SK-N-SH treated with all-trans-retinoic acid at 6 μM for 48 hours (cell line): ENCODE measurements around the gene RNASE9.

Experiments
- ATAC-seq: fragments of 200-7000 bp; cut with Tn5 transposase; 3 replicates; pipeline ENCODE4 v1.9.1; 2020; ENCODE audit warnings: mild to moderate bottlenecking, moderate library complexity
- ARNTL ChIP-seq: fragments of 450-650 bp; formaldehyde crosslinking; IDR thresholded peaks from 2 replicates; pipeline ENCODE4 v1.5.0; 2020; ENCODE audit warnings: low read depth, mild to moderate bottlenecking, moderate library complexity, borderline replicate concordance
- BACH2 ChIP-seq: fragments of 250-450 bp; sonication (Bioruptor Pico); IDR thresholded peaks from 2 replicates; pipeline ENCODE4 v1.9.0; 2021; ENCODE audit warnings: mild to moderate bottlenecking, borderline replicate concordance
- CREB5 ChIP-seq: fragments of 250-450 bp; sonication (Bioruptor Pico); IDR thresholded peaks from 2 replicates; pipeline ENCODE4 v1.5.1; 2020; ENCODE audit warnings: low read depth, mild to moderate bottlenecking, moderate library complexity
- CSDC2 ChIP-seq: fragments of 250-450 bp; sonication (Bioruptor Pico); IDR thresholded peaks from 2 replicates; pipeline ENCODE4 v1.5.0; 2020; ENCODE audit warnings: mild to moderate bottlenecking, moderate library complexity
- CSRNP3 ChIP-seq: fragments of 250-450 bp; sonication (Bioruptor Pico); IDR thresholded peaks from 2 replicates; pipeline ENCODE4 v1.5.1; 2021; ENCODE audit warnings: mild to moderate bottlenecking, moderate library complexity
- ESRRG ChIP-seq: fragments of 250-450 bp; sonication (Bioruptor Pico); IDR thresholded peaks from 2 replicates; pipeline ENCODE4 v1.6.1; 2021; ENCODE audit warnings: mild to moderate bottlenecking
- GLIS3 ChIP-seq: fragments of 250-450 bp; sonication (Bioruptor Pico); IDR thresholded peaks from 2 replicates; pipeline ENCODE4 v1.5.0; 2020; ENCODE audit warnings: mild to moderate bottlenecking, moderate library complexity
- ISL1 ChIP-seq: fragments of 250-450 bp; sonication (Bioruptor Pico); IDR thresholded peaks from 2 replicates; pipeline ENCODE4 v2.1.2; 2022; ENCODE audit warnings: mild to moderate bottlenecking, moderate library complexity
- OSR1 ChIP-seq: fragments of 250-450 bp; sonication (Bioruptor Pico); IDR thresholded peaks from 2 replicates; pipeline ENCODE4 v1.8.0; 2022; ENCODE audit warnings: moderate library complexity, mild to moderate bottlenecking, inconsistent platforms
- PATZ1 ChIP-seq: fragments of 250-450 bp; sonication (Bioruptor Pico); IDR thresholded peaks from 2 replicates; pipeline ENCODE4 v1.8.0; 2020; ENCODE audit warnings: mild to moderate bottlenecking, moderate library complexity, borderline replicate concordance
- POU6F1 ChIP-seq: fragments of 250-450 bp; sonication (Bioruptor Pico); IDR thresholded peaks from 2 replicates; pipeline ENCODE4 v1.8.0; 2021; ENCODE audit warnings: low read depth, mild to moderate bottlenecking, moderate library complexity, borderline replicate concordance
- RARB ChIP-seq: fragments of 250-450 bp; sonication (Bioruptor Pico); IDR thresholded peaks from 2 replicates; pipeline ENCODE4 v1.8.0; 2021; ENCODE audit warnings: mild to moderate bottlenecking, moderate library complexity
- SNAI2 ChIP-seq: fragments of 250-450 bp; sonication (Bioruptor Pico); IDR thresholded peaks from 2 replicates; pipeline ENCODE4 v1.5.0; 2020; ENCODE audit warnings: mild to moderate bottlenecking, moderate library complexity
- TCF4 ChIP-seq: fragments of 250-450 bp; sonication (Bioruptor Pico); IDR thresholded peaks from 2 replicates; pipeline ENCODE4 v1.8.0; 2021; ENCODE audit warnings: mild to moderate bottlenecking, moderate library complexity, borderline replicate concordance
- TOX ChIP-seq: fragments of 250-450 bp; sonication (Bioruptor Pico); IDR thresholded peaks from 2 replicates; pipeline ENCODE4 v1.8.0; 2021; ENCODE audit warnings: mild to moderate bottlenecking, moderate library complexity, borderline replicate concordance
- TSHZ2 ChIP-seq: fragments of 250-450 bp; sonication (Bioruptor Pico); IDR thresholded peaks from 2 replicates; pipeline ENCODE4 v1.5.0; 2020; ENCODE audit warnings: mild to moderate bottlenecking, moderate library complexity
- ZC3H10 ChIP-seq: fragments of 250-450 bp; sonication (Bioruptor Pico); IDR thresholded peaks from 2 replicates; pipeline ENCODE4 v1.5.1; 2021; ENCODE audit warnings: mild to moderate bottlenecking, moderate library complexity
- ZFP3 ChIP-seq: fragments of 250-450 bp; sonication (Bioruptor Pico); IDR thresholded peaks from 2 replicates; pipeline ENCODE4 v1.5.0; 2020; ENCODE audit warnings: mild to moderate bottlenecking, moderate library complexity
- ZFP30 ChIP-seq: fragments of 450-650 bp; formaldehyde crosslinking; IDR thresholded peaks from 2 replicates; pipeline ENCODE4 v1.5.0; 2022; ENCODE audit warnings: mild to moderate bottlenecking, moderate library complexity
- ZNF565 ChIP-seq: fragments of 450-650 bp; formaldehyde crosslinking; conservative IDR thresholded peaks from 2 replicates; pipeline ENCODE4 v1.5.0; 2020; ENCODE audit warnings: low read depth, mild to moderate bottlenecking, moderate library complexity
- ZNF70 ChIP-seq: fragments of 450-650 bp; formaldehyde crosslinking; IDR thresholded peaks from 2 replicates; pipeline ENCODE4 v1.5.0; 2020; ENCODE audit warnings: mild to moderate bottlenecking, moderate library complexity

The RNASE9 gene

GRCh38 chr14:20556500-20557211 lies 4.2 kb downstream of the RNASE9 start:
- TF ChIP-seq ZNF565 (CRISPR knock-in tag): no peak
- TF ChIP-seq ZFP30 (CRISPR knock-in tag): no peak
- TF ChIP-seq ZFP3: no peak
- TF ChIP-seq BACH2 (CRISPR knock-in tag): no peak
- no peak for TF ChIP-seq ISL1 (CRISPR knock-in tag)
- TF ChIP-seq PATZ1 (CRISPR knock-in tag): no peak
- TF ChIP-seq CREB5 (CRISPR knock-in tag): no peak
- no peak for TF ChIP-seq GLIS3
- no peak for TF ChIP-seq TOX (CRISPR knock-in tag)
- no peak for TF ChIP-seq ESRRG (CRISPR knock-in tag)
- no peak for TF ChIP-seq TSHZ2 (CRISPR knock-in tag)
- no peak for TF ChIP-seq TCF4
- no peak for TF ChIP-seq ARNTL (CRISPR knock-in tag)
- TF ChIP-seq CSRNP3: no peak
- TF ChIP-seq RARB (CRISPR knock-in tag): no peak
- no peak for TF ChIP-seq SNAI2 (CRISPR knock-in tag)
- TF ChIP-seq POU6F1 (CRISPR knock-in tag): no peak
- no peak for ATAC-seq

GRCh38 chr14:20555845-20556244 lies 5.0 kb downstream of the RNASE9 start:
- ATAC-seq: no peak
- no peak for TF ChIP-seq CSDC2 (CRISPR knock-in tag)
- no peak for TF ChIP-seq ESRRG (CRISPR knock-in tag)
- no peak for TF ChIP-seq ISL1 (CRISPR knock-in tag)
- TF ChIP-seq TOX (CRISPR knock-in tag): no peak
- TF ChIP-seq ZFP30 (CRISPR knock-in tag): no peak
- TF ChIP-seq RARB (CRISPR knock-in tag): no peak
- no peak for TF ChIP-seq ZC3H10 (CRISPR knock-in tag)
- TF ChIP-seq OSR1 (CRISPR knock-in tag): no peak
- no peak for TF ChIP-seq CREB5 (CRISPR knock-in tag)
- TF ChIP-seq ZNF565 (CRISPR knock-in tag): no peak
- TF ChIP-seq POU6F1 (CRISPR knock-in tag): no peak
- TF ChIP-seq ZNF70 (CRISPR knock-in tag): no peak
